ENCODE data around the gene ZBTB49.

ZBTB49 gene

DNA sequence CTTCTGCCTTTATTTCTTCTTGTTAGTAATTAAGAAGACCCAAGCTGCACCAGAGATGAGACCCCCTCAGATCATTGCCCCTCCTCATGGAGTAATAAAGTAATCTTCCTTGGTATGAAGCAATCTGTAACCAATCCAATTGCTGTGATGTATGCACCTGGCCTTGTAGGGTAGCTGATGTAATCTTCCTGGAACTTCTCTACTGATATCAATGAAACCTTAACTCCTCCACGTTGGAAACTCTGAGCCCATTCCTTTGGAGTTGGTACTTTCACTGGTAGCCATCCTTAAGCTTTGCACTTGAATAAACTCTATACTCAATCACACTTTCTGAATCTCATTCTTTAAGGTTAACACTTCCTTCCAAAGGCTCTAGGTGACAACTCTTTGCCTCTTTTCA is 65.3 kb downstream of the ZBTB49 start:
- TF ChIP-seq, protein P1, sequence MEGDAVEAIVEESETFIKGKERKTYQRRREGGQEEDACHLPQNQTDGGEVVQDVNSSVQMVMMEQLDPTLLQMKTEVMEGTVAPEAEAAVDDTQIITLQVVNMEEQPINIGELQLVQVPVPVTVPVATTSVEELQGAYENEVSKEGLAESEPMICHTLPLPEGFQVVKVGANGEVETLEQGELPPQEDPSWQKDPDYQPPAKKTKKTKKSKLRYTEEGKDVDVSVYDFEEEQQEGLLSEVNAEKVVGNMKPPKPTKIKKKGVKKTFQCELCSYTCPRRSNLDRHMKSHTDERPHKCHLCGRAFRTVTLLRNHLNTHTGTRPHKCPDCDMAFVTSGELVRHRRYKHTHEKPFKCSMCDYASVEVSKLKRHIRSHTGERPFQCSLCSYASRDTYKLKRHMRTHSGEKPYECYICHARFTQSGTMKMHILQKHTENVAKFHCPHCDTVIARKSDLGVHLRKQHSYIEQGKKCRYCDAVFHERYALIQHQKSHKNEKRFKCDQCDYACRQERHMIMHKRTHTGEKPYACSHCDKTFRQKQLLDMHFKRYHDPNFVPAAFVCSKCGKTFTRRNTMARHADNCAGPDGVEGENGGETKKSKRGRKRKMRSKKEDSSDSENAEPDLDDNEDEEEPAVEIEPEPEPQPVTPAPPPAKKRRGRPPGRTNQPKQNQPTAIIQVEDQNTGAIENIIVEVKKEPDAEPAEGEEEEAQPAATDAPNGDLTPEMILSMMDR (IDR thresholded peaks at IDR 0.05): no peak
- Histone ChIP-seq H3K9me3 (no peaks in the 10 kb centered on the region), H3K4me1 (no peaks in the 10 kb centered on the region), H3K27ac (no peak overlapping the region), H3K36me3 (no peaks in the 10 kb centered on the region), H3K27me3 (peaks cover 0 to 30% of the 10 kb centered on the region in 2 donors), H3K4me3 (no peak overlapping the region)
- intact Hi-C loops (cut with DNase I; ENCODE audit: low total_unique reads): no loop called here
- DNase-seq: no peak

DNA sequence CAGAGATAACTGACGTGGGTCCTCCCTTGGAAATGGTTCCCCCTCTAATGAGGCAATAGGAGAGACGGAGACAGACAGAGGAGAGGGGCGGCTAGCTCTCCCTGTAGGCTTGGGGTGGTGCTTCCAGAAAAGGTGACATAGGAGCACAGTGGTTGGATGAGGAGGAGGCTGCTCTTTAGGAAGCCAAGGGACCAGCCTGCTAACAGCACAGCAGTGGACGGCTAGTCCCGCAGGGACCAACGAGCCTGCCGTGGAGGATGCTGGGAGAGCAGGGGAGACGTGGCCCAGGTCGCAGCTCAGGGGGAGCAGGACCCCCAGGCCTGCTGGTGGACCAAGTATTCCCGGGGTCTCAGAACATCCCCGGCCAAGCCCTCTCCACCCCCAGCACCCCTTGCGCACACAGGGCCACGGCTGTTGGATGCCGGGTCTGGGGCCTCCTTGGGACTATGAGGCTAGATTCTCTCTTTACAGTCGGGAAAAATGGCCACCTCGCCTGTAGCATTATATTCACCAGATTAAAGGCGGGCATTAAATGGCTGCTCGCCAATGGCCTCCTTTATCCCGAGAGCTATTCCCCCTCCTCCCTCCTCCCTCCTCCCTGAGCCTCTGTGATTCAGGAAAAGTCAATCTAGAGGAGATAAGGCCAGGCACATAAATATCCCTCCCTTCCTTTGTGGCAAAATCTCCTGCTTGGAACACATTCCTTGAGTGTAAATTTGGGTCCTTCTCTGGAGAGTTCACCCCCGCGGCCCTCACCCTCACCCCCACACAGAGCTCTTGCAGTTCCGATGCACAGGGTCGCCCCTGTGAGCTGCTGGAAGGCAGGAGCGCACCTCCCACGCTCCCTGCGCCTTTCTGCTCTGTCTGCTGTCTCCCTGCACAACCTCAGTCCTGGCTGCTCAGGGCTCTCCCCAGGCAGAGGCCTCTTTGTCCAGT is 66.3 kb downstream of the ZBTB49 start:
- H3K36me3 ChIP-seq: no peaks in the 10 kb centered on the region
- no peak for DNase-seq
- no peak overlapping the region for H3K27ac ChIP-seq
- H3K27me3 ChIP-seq: peaks cover 0 to 32% of the 10 kb centered on the region in 2 donors
- H3K9me3 ChIP-seq: no peaks in the 10 kb centered on the region
- no peaks in the 10 kb centered on the region for H3K4me1 ChIP-seq
- intact Hi-C loops (cut with DNase I; ENCODE audit: low total_unique reads): no loop called here
- H3K4me3 ChIP-seq: no peak overlapping the region
- TF ChIP-seq, protein P1 (IDR thresholded peaks at IDR 0.05): no peak

DNA sequence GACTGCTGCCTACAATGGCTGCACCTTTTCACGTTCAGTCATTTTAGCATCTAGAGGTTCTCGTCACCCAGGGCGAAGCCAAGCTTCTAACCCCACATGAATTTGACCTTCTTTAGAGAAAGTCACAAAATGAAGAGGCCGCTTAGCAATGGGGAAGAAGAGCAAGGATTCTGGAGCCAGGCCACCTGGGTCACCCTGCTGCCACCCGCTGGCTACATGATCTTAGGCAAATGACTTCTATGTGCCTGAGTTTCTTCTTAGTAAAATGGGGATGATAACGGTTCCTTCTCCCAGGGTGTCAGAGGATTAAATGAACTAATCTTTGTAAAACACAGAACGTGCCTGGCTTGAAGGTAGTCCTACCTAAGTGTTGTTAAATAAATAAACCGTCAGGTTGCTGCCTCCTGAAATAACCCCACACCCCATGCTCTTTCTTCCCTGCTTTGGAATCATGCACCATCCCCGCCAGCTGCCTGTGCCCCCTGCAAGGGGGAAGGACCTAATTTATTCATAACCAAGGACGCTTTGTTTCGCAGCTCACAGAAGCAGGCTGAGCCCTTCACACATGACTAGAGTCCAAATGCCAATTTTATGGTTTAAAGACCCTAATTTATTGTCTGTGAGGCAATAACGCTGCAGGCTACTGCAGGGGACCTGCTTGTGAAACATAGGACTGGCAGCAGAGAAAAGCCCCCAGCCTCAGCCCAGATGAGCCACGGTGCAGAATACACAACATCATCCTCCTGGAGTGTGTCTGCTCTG is 68.2 kb downstream of the ZBTB49 start:
- Histone ChIP-seq H3K4me1 (no peaks in the 10 kb centered on the region), H3K36me3 (no peaks in the 10 kb centered on the region), H3K27me3 (peaks cover 0 to 35% of the 10 kb centered on the region in 2 donors), H3K4me3 (no peak overlapping the region), H3K9me3 (no peaks in the 10 kb centered on the region), H3K27ac (no peak overlapping the region)
- DNase-seq: no peak
- TF ChIP-seq, protein P1 (IDR thresholded peaks at IDR 0.05): no peak
- intact Hi-C loops (cut with DNase I; ENCODE audit: low total_unique reads): no loop called here

DNA sequence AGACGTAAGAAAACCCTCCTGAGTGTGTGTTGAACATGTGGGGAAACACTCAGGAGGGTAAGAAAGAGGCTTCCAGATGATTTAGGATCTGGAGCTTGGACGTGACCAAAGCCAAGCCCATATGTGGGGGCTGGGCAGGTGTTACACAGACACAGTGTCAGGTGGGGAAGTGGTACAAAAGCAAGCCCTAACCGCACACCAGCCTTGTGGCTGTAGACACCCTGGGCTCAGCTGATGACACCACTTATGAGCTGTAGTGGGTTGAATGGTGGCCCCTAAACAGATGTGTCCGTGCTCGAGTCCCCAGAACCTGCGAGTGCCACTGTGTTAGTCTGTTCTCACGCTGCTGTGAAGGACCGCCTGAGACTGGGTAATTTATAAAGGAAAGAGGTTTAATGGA is 71.8 kb downstream of the ZBTB49 start:
- no peaks in the 10 kb centered on the region for H3K4me1 ChIP-seq
- no peaks in the 10 kb centered on the region for H3K9me3 ChIP-seq
- intact Hi-C loops (cut with DNase I; ENCODE audit: low total_unique reads): no loop called here
- TF ChIP-seq, protein P1 (IDR thresholded peaks at IDR 0.05): no peak
- H3K36me3 ChIP-seq: no peaks in the 10 kb centered on the region
- H3K27me3 ChIP-seq: peaks cover 0 to 29% of the 10 kb centered on the region in 2 donors
- no peak overlapping the region for H3K4me3 ChIP-seq
- H3K27ac ChIP-seq: no peak overlapping the region
- DNase-seq: no peak

DNA sequence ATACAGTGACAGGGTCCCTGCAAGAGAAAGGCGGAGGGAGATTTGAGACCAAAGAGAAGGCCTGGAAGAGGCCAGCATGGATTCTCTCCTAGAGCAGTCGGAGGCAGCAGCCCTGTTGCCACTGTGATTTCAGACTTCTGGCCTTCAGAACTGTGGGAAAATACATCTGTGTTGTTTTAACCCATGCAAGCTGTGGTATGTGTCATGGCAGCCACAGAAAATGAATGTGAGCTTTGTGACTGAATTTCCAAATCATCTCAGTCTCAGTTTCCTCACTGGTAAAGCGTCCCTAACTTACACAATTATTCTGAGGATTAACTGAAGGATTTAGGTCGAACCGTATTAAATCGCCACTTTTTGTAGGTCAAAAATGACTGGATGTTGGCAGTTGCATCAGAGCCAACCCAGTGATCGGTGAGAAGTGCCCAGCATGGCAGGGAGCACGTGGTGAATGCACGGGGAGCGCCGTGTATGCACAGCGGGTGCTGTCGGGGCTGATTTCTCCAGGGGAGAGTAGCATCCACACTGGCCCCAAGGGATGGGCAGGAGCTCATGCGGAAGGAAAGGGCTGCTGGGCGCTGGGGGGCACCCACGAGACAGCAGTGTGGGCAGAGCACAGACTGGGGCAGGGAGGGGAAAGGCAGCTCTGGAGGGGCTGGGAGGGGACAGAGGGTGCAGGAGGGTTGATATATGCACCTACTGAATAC is 73.1 kb downstream of the ZBTB49 start:
- H3K27ac ChIP-seq: no peak overlapping the region
- TF ChIP-seq, protein P1 (IDR thresholded peaks at IDR 0.05): no peak
- no peaks in the 10 kb centered on the region for H3K9me3 ChIP-seq
- no peaks in the 10 kb centered on the region for H3K36me3 ChIP-seq
- no peak overlapping the region for H3K4me3 ChIP-seq
- intact Hi-C loops (cut with DNase I; ENCODE audit: low total_unique reads): no loop called here
- peaks cover 0 to 20% of the 10 kb centered on the region in 2 donors for H3K27me3 ChIP-seq
- no peaks in the 10 kb centered on the region for H3K4me1 ChIP-seq
- no peak for DNase-seq

All from tibial artery (tissue), 4 donors.